ENCODE data around the gene SPRYD3.
A peak's percentile ranks its signal among the peaks of the same experiment; 100 is the strongest.
"Not testable (repeated sequence)": the region's sequence is repeated elsewhere in the genome, so short reads cannot be mapped to it uniquely, and the experiment has no call there.

SPRYD3 gene

DNA sequence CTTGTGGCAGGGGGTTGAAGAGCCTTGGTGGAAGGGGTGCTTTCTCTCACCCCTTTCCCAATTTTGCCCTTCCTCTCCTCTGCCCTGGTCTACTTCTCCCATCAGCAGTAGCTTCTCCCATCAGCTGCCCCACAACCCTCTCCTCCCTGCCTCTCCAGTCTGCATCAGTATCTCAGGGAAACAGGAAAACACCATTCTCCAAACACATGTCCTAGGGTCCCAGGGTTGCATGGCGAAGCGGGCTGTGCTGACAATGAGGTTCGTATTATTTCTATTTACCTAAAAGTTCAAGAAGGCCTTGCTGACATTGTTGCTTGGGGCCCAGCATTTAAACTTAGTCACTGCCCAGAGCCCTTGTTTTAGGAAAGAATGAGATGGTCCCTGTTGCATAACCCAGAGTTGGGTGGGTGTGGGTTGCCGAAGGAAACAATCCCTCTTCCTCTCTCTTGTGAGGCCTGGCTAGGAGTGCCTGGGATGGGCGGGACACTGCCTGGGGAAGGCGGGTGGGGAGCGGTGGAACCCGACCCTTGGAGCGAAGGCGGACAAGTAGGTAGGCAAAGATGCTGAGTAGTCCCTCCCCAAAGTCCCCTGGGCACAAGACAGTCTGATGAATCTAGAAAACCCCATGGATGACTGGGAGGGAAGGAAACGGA, 17.0 kb upstream of the SPRYD3 start:
- no peak for DNase-seq (ENCODE audit: insufficient read length, low spot score)

DNA sequence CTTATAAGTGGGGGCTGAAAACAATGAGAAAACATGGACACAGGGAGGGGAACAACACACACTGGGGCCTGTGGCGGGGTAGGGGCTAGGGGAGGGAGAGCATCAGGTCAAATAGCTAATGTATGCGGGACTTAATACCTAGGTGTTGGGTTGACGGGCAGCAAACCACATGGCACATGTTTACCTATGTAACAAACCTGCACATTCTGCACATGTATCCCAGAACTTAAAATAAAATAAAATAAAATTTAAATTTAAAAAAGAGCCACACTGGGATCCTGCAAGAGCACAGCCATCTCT, 16.4 kb upstream of the SPRYD3 start:
- not testable (repeated sequence) for FAIRE-seq; DNase-seq (ENCODE audit: insufficient read length, low spot score)

More for the DNA sequence above, 17.0 kb upstream of the SPRYD3 start:
- FAIRE-seq, result no peak
- TF ChIP-seq TAF1 (IDR thresholded peaks at IDR 0.05; ENCODE audit: low read depth, low read length) (no peak), POU2F2 (IDR thresholded peaks at IDR 0.05; ENCODE audit: low read depth, low read length) (no peak), POLR2AphosphoS5 (IDR thresholded peaks at IDR 0.05; ENCODE audit: low read depth, low read length) (no peak), PAX5 (IDR thresholded peaks at IDR 0.05; ENCODE audit: insufficient read depth, low read length, severe bottlenecking) (no peak), POLR2A (IDR thresholded peaks at IDR 0.05; ENCODE audit: low read depth, low read length) (no peak), SPI1 (IDR thresholded peaks at IDR 0.05; ENCODE audit: low read depth, low read length) (no peak)

DNA sequence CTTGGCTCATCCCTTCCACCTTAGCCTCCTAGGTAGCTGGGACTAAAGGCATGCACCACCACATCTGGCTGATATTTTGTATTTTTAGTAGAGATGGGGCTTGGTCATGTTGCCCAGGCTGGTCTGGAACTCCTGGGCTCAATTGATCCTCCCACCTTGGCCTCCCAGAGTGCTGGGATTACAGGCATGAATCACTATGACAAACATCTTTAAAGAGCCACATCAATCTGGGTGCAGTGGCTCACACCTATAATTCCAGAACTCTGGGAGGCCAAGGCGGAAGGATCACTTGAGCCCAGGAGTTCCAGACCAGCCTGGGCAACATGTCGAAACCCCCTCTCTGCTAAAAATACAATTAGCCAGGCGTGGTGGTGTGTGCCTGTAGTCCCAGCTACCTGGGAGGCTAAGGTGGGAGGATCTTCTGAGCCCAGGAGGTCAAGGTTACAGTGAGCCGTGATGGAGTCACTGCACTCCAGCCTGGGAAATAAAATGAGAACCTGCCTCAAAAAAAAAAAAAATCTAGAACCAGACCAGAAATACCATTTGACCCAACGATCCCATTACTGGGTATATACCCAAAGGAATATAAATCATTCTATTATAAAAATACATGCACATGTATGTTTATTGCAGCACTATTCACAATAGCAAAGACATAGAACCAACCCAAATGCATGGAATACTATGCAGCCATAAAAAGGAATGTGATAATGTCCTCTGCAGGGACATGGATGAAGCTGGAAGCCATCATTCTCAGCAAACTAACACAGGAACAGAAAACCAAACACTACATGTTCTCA, 15.8 kb upstream of the SPRYD3 start:
- DNase-seq (ENCODE audit: insufficient read length, low spot score); FAIRE-seq: not testable (repeated sequence)

DNA sequence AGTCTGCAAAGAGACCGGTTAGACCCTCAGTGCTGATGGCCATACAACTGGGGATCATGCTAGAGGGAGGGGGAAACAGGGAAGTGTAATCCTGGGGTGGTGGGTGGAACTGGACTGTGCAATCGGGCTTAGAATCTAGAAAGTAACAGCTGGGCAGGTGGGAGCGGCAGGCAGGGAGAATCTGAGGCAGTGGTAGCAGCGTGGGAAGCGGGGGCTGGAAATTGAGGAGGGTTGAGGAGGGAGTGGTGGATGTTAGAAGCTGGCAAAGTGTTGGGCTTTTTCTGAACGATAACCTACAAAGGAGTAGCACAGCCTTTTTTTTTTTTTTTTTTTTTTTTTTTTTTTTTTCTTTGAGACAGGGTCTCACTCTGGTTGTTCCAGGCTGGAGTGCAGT, 15.2 kb upstream of the SPRYD3 start:
- DNase-seq (ENCODE audit: insufficient read length, low spot score), result no peak
- no peak for FAIRE-seq
- no peak for TF ChIP-seq POLR2A (IDR thresholded peaks at IDR 0.05; ENCODE audit: low read depth, low read length)
- TF ChIP-seq PAX5 (IDR thresholded peaks at IDR 0.05; ENCODE audit: insufficient read depth, low read length, severe bottlenecking), result no peak
- no peak for TF ChIP-seq SPI1 (IDR thresholded peaks at IDR 0.05; ENCODE audit: low read depth, low read length)

DNA sequence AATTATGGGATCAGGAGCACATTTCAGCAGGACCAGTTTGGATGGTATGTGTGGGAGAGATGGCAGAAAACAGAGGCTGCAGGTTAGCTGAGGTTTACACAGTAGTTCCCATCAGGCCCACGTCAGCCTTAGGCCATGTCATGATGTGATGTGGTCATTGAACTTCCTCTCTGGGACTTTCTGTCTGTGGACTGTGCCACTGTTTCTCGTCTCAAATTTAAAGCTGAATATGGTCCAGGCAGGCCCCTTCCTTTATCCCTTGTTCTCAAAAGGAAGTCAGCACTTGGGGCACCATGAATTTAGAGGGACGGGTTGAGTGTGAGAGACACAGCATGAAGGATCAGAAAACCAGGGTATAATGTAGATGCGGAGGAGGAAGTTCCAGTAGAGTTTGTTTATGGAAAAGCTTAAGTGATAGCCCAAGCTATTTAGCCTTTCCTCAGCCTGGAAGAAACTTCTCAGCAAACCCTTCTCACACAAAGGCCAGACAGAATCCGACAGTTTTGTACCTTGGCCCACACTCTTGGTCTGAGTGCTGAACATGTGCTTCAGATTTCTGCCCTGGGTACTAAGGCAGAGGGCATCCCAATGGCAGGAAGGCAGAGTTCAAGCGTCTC, 14.7 kb upstream of the SPRYD3 start:
- no peak for DNase-seq (ENCODE audit: insufficient read length, low spot score)
- TF ChIP-seq POLR2AphosphoS5 (IDR thresholded peaks at IDR 0.05; ENCODE audit: low read depth, low read length) (no peak), SPI1 (IDR thresholded peaks at IDR 0.05; ENCODE audit: low read depth, low read length) (peak; percentile 56), TAF1 (IDR thresholded peaks at IDR 0.05; ENCODE audit: low read depth, low read length) (no peak)
- no peak for FAIRE-seq

DNA sequence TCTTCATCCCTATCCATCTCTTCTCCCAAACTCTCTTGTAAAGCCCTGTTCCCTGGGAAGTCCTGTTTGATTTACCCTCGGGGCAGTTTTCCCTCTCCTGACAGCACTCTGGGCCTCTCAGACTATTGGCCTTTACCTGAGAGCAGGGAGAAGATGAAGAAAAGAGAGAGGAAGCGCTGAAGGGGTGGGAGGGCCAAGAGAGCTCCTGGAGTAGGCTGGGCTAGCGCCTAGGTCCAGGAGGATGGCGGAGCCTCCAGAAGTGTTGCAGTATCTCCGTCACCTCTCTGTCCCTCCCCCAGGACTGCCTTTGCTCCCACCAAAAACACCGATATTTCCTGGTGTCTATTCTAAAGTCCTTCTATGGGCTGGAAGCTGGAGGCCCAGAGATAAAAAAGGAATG, 12.6 kb upstream of the SPRYD3 start:
- no peak for TF ChIP-seq POLR2AphosphoS5 (IDR thresholded peaks at IDR 0.05; ENCODE audit: low read depth, low read length)
- no peak for TF ChIP-seq SPI1 (IDR thresholded peaks at IDR 0.05; ENCODE audit: low read depth, low read length)
- no peak for TF ChIP-seq TAF1 (IDR thresholded peaks at IDR 0.05; ENCODE audit: low read depth, low read length)
- no peak for TF ChIP-seq POU2F2 (IDR thresholded peaks at IDR 0.05; ENCODE audit: low read depth, low read length)
- no peak for TF ChIP-seq PAX5 (IDR thresholded peaks at IDR 0.05; ENCODE audit: insufficient read depth, low read length, severe bottlenecking)
- TF ChIP-seq POLR2A (IDR thresholded peaks at IDR 0.05; ENCODE audit: low read depth, low read length), result no peak
- FAIRE-seq (no peak), DNase-seq (ENCODE audit: insufficient read length, low spot score) (no peak)

DNA sequence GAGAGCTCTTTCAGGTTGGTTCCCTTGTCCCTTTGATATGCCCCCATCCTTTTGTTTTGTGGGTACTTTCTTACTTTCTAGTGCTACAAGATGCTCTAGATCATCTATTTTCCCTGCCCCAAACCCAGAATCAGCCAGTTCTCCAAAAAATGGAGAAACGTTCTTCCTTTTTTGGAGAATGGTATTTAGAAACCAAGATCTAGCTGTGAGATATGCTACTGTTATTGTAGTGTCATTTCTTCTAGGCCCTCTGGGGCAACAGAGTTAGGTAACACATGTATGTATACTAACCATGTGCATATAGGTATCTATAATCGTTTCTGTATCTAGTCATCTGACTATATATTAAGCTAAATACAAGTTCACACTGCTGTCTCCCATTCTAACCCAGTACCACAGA, 11.4 kb upstream of the SPRYD3 start:
- FAIRE-seq, result no peak
- no peak for TF ChIP-seq PAX5 (IDR thresholded peaks at IDR 0.05; ENCODE audit: insufficient read depth, low read length, severe bottlenecking)
- TF ChIP-seq POLR2A (IDR thresholded peaks at IDR 0.05; ENCODE audit: low read depth, low read length), result no peak
- no peak for TF ChIP-seq TAF1 (IDR thresholded peaks at IDR 0.05; ENCODE audit: low read depth, low read length)
- TF ChIP-seq POLR2AphosphoS5 (IDR thresholded peaks at IDR 0.05; ENCODE audit: low read depth, low read length), result no peak
- no peak for TF ChIP-seq POU2F2 (IDR thresholded peaks at IDR 0.05; ENCODE audit: low read depth, low read length)
- no peak for TF ChIP-seq SPI1 (IDR thresholded peaks at IDR 0.05; ENCODE audit: low read depth, low read length)
- no peak for DNase-seq (ENCODE audit: insufficient read length, low spot score)

DNA sequence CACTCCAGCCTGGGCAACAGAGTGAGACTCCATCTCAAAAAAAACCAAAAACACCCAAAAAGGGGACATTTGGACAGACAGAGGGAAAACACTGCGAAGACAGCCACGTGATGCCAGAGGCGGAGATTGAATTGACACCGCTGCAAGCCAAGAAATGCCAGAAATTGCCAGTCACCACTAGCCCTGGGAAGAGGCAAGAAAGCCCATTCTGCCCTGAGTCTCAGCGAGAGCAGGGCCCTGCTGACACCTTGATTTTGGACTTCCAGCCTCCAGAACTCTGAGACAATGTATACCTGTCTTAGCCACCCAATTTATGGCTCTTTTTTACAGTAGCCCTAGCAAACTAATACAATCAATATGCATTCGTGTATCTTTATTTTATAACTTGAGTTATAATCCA, 10.9 kb upstream of the SPRYD3 start:
- DNase-seq (ENCODE audit: insufficient read length, low spot score), result no peak
- FAIRE-seq, result no peak
- no peak for TF ChIP-seq POLR2A (IDR thresholded peaks at IDR 0.05; ENCODE audit: low read depth, low read length)
- TF ChIP-seq PAX5 (IDR thresholded peaks at IDR 0.05; ENCODE audit: insufficient read depth, low read length, severe bottlenecking), result no peak

DNA sequence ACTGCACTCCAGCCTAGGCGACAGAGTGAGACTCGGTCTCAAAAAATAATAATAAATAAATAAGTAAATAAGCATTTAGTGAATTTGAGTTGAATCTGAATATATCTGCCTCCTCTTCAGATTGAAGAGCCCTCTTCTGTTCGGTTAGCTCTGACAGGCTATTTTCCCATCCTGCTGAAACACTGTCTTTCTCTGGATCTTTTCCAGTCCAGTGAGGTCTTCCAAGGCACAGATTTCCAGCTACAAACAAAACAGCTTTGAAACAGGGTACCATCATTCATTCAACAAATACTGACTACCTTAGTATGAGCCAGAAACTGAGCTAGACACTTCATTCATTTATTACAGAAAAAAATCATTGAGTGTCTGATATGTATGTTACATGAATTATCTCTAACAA, 7.2 kb upstream of the SPRYD3 start:
- FAIRE-seq, result no peak
- DNase-seq (ENCODE audit: insufficient read length, low spot score), result no peak

DNA sequence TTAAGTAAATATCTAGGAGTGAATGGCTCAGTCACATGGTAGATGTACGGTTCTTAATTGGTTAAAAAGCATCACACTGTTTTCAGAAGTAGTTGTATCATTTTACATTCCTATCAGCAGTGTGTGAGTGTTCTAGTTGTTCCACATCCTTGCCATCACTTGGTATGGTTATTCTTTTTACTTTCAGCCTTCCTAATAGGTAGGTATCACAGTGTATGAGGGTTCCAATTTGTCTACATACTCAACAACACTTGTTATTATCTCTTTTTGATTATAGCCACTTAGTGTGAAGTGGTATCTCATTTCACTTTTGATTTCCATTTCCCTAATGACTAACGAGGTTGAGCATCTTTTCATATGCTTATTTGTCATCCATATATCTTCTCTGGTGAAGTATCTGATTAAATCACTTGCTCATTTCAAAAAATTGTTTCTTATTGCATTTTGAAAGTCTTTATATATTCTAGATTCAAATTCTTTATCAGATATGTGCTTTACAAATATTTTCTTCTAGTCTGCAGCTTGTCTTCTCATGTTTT, 3.5 kb upstream of the SPRYD3 start:
- TF ChIP-seq POU2F2 (IDR thresholded peaks at IDR 0.05; ENCODE audit: low read depth, low read length) (no peak), PAX5 (IDR thresholded peaks at IDR 0.05; ENCODE audit: insufficient read depth, low read length, severe bottlenecking) (no peak), SPI1 (IDR thresholded peaks at IDR 0.05; ENCODE audit: low read depth, low read length) (no peak), POLR2A (IDR thresholded peaks at IDR 0.05; ENCODE audit: low read depth, low read length) (no peak), POLR2AphosphoS5 (IDR thresholded peaks at IDR 0.05; ENCODE audit: low read depth, low read length) (no peak), TAF1 (IDR thresholded peaks at IDR 0.05; ENCODE audit: low read depth, low read length) (no peak)
- FAIRE-seq, result no peak

More for the DNA sequence above, 7.2 kb upstream of the SPRYD3 start:
- TF ChIP-seq POLR2A (IDR thresholded peaks at IDR 0.05; ENCODE audit: low read depth, low read length) (no peak), PAX5 (IDR thresholded peaks at IDR 0.05; ENCODE audit: insufficient read depth, low read length, severe bottlenecking) (no peak), TAF1 (IDR thresholded peaks at IDR 0.05; ENCODE audit: low read depth, low read length) (no peak), POLR2AphosphoS5 (IDR thresholded peaks at IDR 0.05; ENCODE audit: low read depth, low read length) (no peak), SPI1 (IDR thresholded peaks at IDR 0.05; ENCODE audit: low read depth, low read length) (no peak), POU2F2 (IDR thresholded peaks at IDR 0.05; ENCODE audit: low read depth, low read length) (no peak)

More for the DNA sequence above, 3.5 kb upstream of the SPRYD3 start:
- no peak for DNase-seq (ENCODE audit: insufficient read length, low spot score)
